HepG2 (cell line): ENCODE results near the gene TMEM86B. TPM values are rescaled to one million over a fixed set of nuclear protein-coding genes. Genes with fewer than 3 reads are reported as not detected.

Experiments
- ARHGAP35 ChIP-seq: sonication (generic); formaldehyde crosslinking; IDR thresholded peaks from 2 replicates; pipeline ENCODE4 v1.9.0; 2022; ENCODE audit warnings: mild to moderate bottlenecking, inconsistent platforms, moderate library complexity, missing genetic modification reagents, borderline replicate concordance
- BORCS8-MEF2B ChIP-seq: sonication (generic); formaldehyde crosslinking; IDR thresholded peaks from 2 replicates; pipeline ENCODE4 v1.8.0; 2022; ENCODE audit warnings: mild to moderate bottlenecking, missing genetic modification reagents
- CREM ChIP-seq, 2 experiments: sonication (generic) in 1 of 2; formaldehyde crosslinking in 1 of 2; IDR thresholded peaks; 2 replicates each; pipeline versions ENCODE4 v1.4.0 to v1.6.1; 2016 to 2020; ENCODE audit warnings: antibody characterized with exemption in 1 of 2, mild to moderate bottlenecking in 1 of 2, missing genetic modification reagents in 1 of 2
- DNMT1 ChIP-seq: sonication (generic); formaldehyde crosslinking; IDR thresholded peaks from 2 replicates; pipeline ENCODE4 v1.5.1; 2020; ENCODE audit warnings: mild to moderate bottlenecking, missing genetic modification reagents
- KDM2A ChIP-seq: sonication (generic); formaldehyde crosslinking; IDR thresholded peaks from 2 replicates; pipeline ENCODE4 v1.4.0; 2020; ENCODE audit warnings: low read depth, missing genetic modification reagents, borderline replicate concordance
- LCORL ChIP-seq, 2 experiments: fragments of 450-650 bp in 1 of 2; sonication (generic) in 1 of 2; formaldehyde crosslinking in 1 of 2; IDR thresholded peaks; 2 replicates each; pipeline versions ENCODE4 v1.5.0 to v1.6.1; 2017 to 2020; ENCODE audit warnings: antibody characterized with exemption in 1 of 2, missing genetic modification reagents in 1 of 2
- NCOA2 ChIP-seq: sonication (generic); formaldehyde crosslinking; IDR thresholded peaks from 2 replicates; pipeline ENCODE4 v1.8.0; 2022; ENCODE audit warnings: inconsistent platforms
- NPAS2 ChIP-seq: sonication (generic); formaldehyde crosslinking; IDR thresholded peaks from 2 replicates; pipeline ENCODE4 v1.8.0; 2022; ENCODE audit warnings: mild to moderate bottlenecking, missing genetic modification reagents, borderline replicate concordance
- ONECUT2 ChIP-seq: sonication (generic); formaldehyde crosslinking; IDR thresholded peaks from 2 replicates; pipeline ENCODE4 v1.4.0; 2020; ENCODE audit warnings: missing genetic modification reagents
- PTBP1 ChIP-seq: fragments of 200-400 bp; formaldehyde crosslinking; IDR thresholded peaks from 2 replicates; pipeline ENCODE4 v1.6.1; 2018; ENCODE audit warnings: low read length, low read depth; ENCODE audit not compliant: poor library complexity, severe bottlenecking
- REPIN1 ChIP-seq: sonication (generic); formaldehyde crosslinking; IDR thresholded peaks from 2 replicates; pipeline ENCODE4 v1.8.0; 2022; ENCODE audit warnings: missing genetic modification reagents, low read depth, mild to moderate bottlenecking, borderline replicate concordance
- RFX5 ChIP-seq: IDR thresholded peaks from 2 replicates; pipeline ENCODE4 v1.6.1; 2011; ENCODE audit warnings: low read depth, low read length, improper control_type of control experiment
- RXRB ChIP-seq: IDR thresholded peaks from 2 replicates; pipeline ENCODE4 v1.6.1; 2016; ENCODE audit warnings: borderline replicate concordance, missing genetic modification reagents, missing compliant biosample characterization
- SALL2 ChIP-seq: sonication (generic); formaldehyde crosslinking; IDR thresholded peaks from 2 replicates; pipeline ENCODE4 v1.8.1; 2023; ENCODE audit warnings: mild to moderate bottlenecking, missing genetic modification reagents, inconsistent platforms
- SMARCE1 ChIP-seq: fragments of 450-650 bp; IDR thresholded peaks from 2 replicates; pipeline ENCODE4 v1.6.1; 2017; ENCODE audit warnings: borderline replicate concordance
- ZBTB8A ChIP-seq: sonication (generic); formaldehyde crosslinking; IDR thresholded peaks from 2 replicates; pipeline ENCODE4 v1.4.0; 2020; ENCODE audit warnings: mild to moderate bottlenecking, low read depth, missing genetic modification reagents, borderline replicate concordance
- ZC3H13 ChIP-seq: sonication (generic); formaldehyde crosslinking; IDR thresholded peaks from 2 replicates; pipeline ENCODE4 v1.8.1; 2023; ENCODE audit warnings: mild to moderate bottlenecking, missing genetic modification reagents, moderate library complexity
- ZC3H4 ChIP-seq: sonication (generic); formaldehyde crosslinking; IDR thresholded peaks from 2 replicates; pipeline ENCODE4 v1.4.0; 2020; ENCODE audit warnings: missing genetic modification reagents, borderline replicate concordance
- ZNF510 ChIP-seq: sonication (generic); formaldehyde crosslinking; IDR thresholded peaks from 2 replicates; pipeline ENCODE4 v1.4.0; 2020; ENCODE audit warnings: low read depth, mild to moderate bottlenecking, missing genetic modification reagents
- ZNF850 ChIP-seq: sonication (generic); formaldehyde crosslinking; conservative IDR thresholded peaks from 2 replicates; pipeline ENCODE4 v1.9.0; 2021; ENCODE audit warnings: mild to moderate bottlenecking, missing genetic modification reagents
- ZSCAN9 ChIP-seq: IDR thresholded peaks from 2 replicates; pipeline ENCODE4 v1.6.1; 2016; ENCODE audit warnings: borderline replicate concordance
- polyA plus RNA-seq, 8 experiments: library from polyadenylated mRNA; depleted of rRNA in 3 of 8; stranded (reverse) in 7 of 8; unstranded in 1 of 8; fragments of >200 nt; fragmentation: Illumina TruSeq in 4 of 8; extraction: Trizol in 4 of 8; gene quantifications; 2 replicates each; pipeline versions ENCODE4 v1.2.1 to v1.2.3, GENCODE V29; 2011 to 2016; ENCODE audit warnings: low read depth in 4 of 8, missing spikeins in 1 of 8, mixed read lengths in 1 of 8; ENCODE audit not compliant: insufficient read depth in 1 of 8
- total RNA-seq, 5 experiments: library from RNA; depleted of rRNA; stranded (reverse); fragments of >200 nt; fragmentation: Illumina TruSeq; extraction: Trizol; gene quantifications; 2 replicates each; pipeline ENCODE4 v1.2.3, GENCODE V29; 2016; ENCODE audit warnings: low read depth in 1 of 5
- TF ChIP-seq, protein P1 (sequence below): sonication (generic); formaldehyde crosslinking; IDR thresholded peaks from 2 replicates; pipeline ENCODE4 v1.5.0; 2020; ENCODE audit warnings: missing genetic modification reagents
- TF ChIP-seq, protein P2 (sequence below): sonication (generic); formaldehyde crosslinking; IDR thresholded peaks from 2 replicates; pipeline ENCODE4 v1.4.0; 2020; ENCODE audit warnings: mild to moderate bottlenecking, missing genetic modification reagents
- TF ChIP-seq, protein P3 (sequence below): sonication (generic); formaldehyde crosslinking; IDR thresholded peaks from 2 replicates; pipeline ENCODE4 v1.5.0; 2020; ENCODE audit warnings: missing genetic modification reagents
- TF ChIP-seq, protein P4 (sequence below): sonication (generic); formaldehyde crosslinking; IDR thresholded peaks from 2 replicates; pipeline ENCODE4 v1.5.1; 2020; ENCODE audit warnings: missing genetic modification reagents, mild to moderate bottlenecking, borderline replicate concordance

The TMEM86B gene
- total and polyA plus RNA-seq, 2 of the 13 experiments (the other 11 are each of a cell fraction or from before 2014, with no cell fraction given): 7.7 to 9.6 TPM

DNA sequence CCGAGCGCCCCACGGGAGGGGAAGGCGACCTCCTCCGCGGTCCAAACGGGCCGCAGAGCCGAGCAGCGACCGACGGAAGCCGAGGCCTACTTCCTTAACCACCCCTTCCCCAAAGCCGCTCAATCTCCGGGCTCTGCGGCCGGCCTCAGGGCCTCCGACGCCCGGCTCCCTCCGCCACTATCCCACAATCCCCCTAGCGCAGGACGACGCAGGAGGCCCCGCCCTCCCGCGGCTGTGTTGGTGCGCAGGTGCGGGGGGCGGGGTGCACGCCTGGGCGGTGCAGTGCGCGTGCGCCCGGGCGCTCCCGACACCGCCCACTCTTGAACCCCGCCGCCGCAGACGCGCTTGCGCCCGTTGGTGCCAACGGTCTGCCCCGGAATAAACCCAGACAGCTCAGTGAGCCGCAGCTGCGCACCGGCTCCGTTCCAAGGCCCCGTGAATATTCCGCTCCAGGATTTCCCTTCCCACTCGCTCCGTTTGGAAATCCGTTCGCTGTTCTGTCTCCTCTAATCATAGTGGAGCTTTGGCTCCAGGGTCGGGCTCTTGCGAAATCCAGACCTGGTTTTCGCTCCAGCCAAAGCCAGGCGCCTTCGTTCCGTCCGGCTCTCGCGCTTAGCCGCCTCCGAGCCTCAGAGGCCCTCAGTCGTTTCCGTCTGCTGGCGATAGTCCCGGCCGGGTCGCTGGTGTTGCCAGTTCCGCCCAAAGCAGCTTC lies 30.4 kb upstream of the TMEM86B start, which contains the start of gene PPP6R1 (continued):
- TF ChIP-seq ZNF510 (CRISPR knock-in tag): no peak
- TF ChIP-seq, protein P1, sequence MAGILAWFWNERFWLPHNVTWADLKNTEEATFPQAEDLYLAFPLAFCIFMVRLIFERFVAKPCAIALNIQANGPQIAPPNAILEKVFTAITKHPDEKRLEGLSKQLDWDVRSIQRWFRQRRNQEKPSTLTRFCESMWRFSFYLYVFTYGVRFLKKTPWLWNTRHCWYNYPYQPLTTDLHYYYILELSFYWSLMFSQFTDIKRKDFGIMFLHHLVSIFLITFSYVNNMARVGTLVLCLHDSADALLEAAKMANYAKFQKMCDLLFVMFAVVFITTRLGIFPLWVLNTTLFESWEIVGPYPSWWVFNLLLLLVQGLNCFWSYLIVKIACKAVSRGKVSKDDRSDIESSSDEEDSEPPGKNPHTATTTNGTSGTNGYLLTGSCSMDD (CRISPR knock-in tag): no peak
- TF ChIP-seq, protein P2, sequence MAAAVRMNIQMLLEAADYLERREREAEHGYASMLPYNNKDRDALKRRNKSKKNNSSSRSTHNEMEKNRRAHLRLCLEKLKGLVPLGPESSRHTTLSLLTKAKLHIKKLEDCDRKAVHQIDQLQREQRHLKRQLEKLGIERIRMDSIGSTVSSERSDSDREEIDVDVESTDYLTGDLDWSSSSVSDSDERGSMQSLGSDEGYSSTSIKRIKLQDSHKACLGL: peak; percentile 24; the same call in 1 of the 2 replicates
- peak; percentile 56; the same call in 1 of the 2 replicates for TF ChIP-seq ARHGAP35 (CRISPR knock-in tag)
- TF ChIP-seq REPIN1 (CRISPR knock-in tag): peak; percentile 94
- peak; percentile 92 for TF ChIP-seq ZSCAN9 (CRISPR knock-in tag)
- peak; percentile 89 for TF ChIP-seq BORCS8-MEF2B
- peak; percentile 77 for TF ChIP-seq CREM (IDR thresholded peaks at IDR 0.05)
- TF ChIP-seq CREM (CRISPR knock-in tag; IDR thresholded peaks at IDR 0.05): no peak
- TF ChIP-seq NPAS2 (CRISPR knock-in tag): no peak
- TF ChIP-seq, protein P3, sequence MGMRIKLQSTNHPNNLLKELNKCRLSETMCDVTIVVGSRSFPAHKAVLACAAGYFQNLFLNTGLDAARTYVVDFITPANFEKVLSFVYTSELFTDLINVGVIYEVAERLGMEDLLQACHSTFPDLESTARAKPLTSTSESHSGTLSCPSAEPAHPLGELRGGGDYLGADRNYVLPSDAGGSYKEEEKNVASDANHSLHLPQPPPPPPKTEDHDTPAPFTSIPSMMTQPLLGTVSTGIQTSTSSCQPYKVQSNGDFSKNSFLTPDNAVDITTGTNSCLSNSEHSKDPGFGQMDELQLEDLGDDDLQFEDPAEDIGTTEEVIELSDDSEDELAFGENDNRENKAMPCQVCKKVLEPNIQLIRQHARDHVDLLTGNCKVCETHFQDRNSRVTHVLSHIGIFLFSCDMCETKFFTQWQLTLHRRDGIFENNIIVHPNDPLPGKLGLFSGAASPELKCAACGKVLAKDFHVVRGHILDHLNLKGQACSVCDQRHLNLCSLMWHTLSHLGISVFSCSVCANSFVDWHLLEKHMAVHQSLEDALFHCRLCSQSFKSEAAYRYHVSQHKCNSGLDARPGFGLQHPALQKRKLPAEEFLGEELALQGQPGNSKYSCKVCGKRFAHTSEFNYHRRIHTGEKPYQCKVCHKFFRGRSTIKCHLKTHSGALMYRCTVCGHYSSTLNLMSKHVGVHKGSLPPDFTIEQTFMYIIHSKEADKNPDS (CRISPR knock-in tag): no peak
- no peak for TF ChIP-seq LCORL (IDR thresholded peaks at IDR 0.05)
- TF ChIP-seq LCORL (CRISPR knock-in tag; IDR thresholded peaks at IDR 0.05): peak; percentile 87
- TF ChIP-seq SMARCE1: no peak
- TF ChIP-seq ZC3H4: no peak
- TF ChIP-seq ZBTB8A (CRISPR knock-in tag): no peak; the same call in 1 of the 2 replicates
- TF ChIP-seq DNMT1 (CRISPR knock-in tag): no peak
- peak; percentile 70 for TF ChIP-seq SALL2 (CRISPR knock-in tag)
- peak; percentile 19 for TF ChIP-seq PTBP1
- TF ChIP-seq ONECUT2 (CRISPR knock-in tag): no peak
- TF ChIP-seq RFX5: peak; percentile 64
- no peak for TF ChIP-seq ZNF850
- TF ChIP-seq KDM2A (CRISPR knock-in tag): peak; percentile 85
- TF ChIP-seq RXRB (CRISPR knock-in tag): peak; percentile 91
- TF ChIP-seq ZC3H13 (CRISPR knock-in tag): no peak
- TF ChIP-seq, protein P4, sequence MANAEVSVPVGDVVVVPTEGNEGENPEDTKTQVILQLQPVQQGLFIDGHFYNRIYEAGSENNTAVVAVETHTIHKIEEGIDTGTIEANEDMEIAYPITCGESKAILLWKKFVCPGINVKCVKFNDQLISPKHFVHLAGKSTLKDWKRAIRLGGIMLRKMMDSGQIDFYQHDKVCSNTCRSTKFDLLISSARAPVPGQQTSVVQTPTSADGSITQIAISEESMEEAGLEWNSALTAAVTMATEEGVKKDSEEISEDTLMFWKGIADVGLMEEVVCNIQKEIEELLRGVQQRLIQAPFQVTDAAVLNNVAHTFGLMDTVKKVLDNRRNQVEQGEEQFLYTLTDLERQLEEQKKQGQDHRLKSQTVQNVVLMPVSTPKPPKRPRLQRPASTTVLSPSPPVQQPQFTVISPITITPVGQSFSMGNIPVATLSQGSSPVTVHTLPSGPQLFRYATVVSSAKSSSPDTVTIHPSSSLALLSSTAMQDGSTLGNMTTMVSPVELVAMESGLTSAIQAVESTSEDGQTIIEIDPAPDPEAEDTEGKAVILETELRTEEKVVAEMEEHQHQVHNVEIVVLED: peak; percentile 89
- TF ChIP-seq NCOA2 (CRISPR knock-in tag): peak; percentile 50; the same call in 1 of the 2 replicates
